HG03060 (cell line): ENCODE measurements around the gene TATDN2.

ENCODE experiments used
- ATAC-seq: cut with Tn5 transposase; IDR thresholded peaks from one replicate; pipeline ENCODE4 v1.9.1; 2021; ENCODE audit warnings: low read depth, moderate number of reproducible peaks; ENCODE audit not compliant: unreplicated experiment

The TATDN2 gene

GRCh38 chr3:10234526-10235230 is 13.6 kb upstream of the TATDN2 start:
- ATAC-seq: no peak

- ATAC-seq: no peak
These were observed 12.7 kb upstream of the TATDN2 start for GRCh38 chr3:10235551-10235950.

GRCh38 chr3:10238345-10239183 is 9.7 kb upstream of the TATDN2 start:
- ATAC-seq: no peak

GRCh38 chr3:10240799-10241198 is 7.5 kb upstream of the TATDN2 start:
- no peak for ATAC-seq

- no peak for ATAC-seq
These were observed 5.8 kb upstream of the TATDN2 start for GRCh38 chr3:10242182-10243065.

- ATAC-seq: no peak
These were observed 4.2 kb upstream of the TATDN2 start for GRCh38 chr3:10244009-10244408.

- ATAC-seq: no peak
These were observed 3.1 kb upstream of the TATDN2 start for GRCh38 chr3:10245081-10245712.

GRCh38 chr3:10247679-10248183 is 528 bp upstream of the TATDN2 start:
- no peak for ATAC-seq

GRCh38 chr3:10248984-10249748 is 907 bp downstream of the TATDN2 start:
- ATAC-seq: no peak

- ATAC-seq: no peak
These were observed 1.6 kb downstream of the TATDN2 start for GRCh38 chr3:10249833-10250232.

GRCh38 chr3:10251006-10251405 is 2.7 kb downstream of the TATDN2 start:
- ATAC-seq: no peak

- no peak for ATAC-seq
These were observed 5.5 kb downstream of the TATDN2 start for GRCh38 chr3:10253731-10254130.

GRCh38 chr3:10255835-10256234 is 7.6 kb downstream of the TATDN2 start:
- ATAC-seq: no peak

- ATAC-seq: no peak
These were observed 10.8 kb downstream of the TATDN2 start for GRCh38 chr3:10259036-10259435.

GRCh38 chr3:10259798-10260197 is 11.5 kb downstream of the TATDN2 start:
- no peak for ATAC-seq

GRCh38 chr3:10260211-10260701 is 12.0 kb downstream of the TATDN2 start:
- no peak for ATAC-seq

GRCh38 chr3:10262027-10262426 is 13.8 kb downstream of the TATDN2 start:
- no peak for ATAC-seq

- no peak for ATAC-seq
These were observed 15.5 kb downstream of the TATDN2 start for GRCh38 chr3:10263646-10264363.

- no peak for ATAC-seq
These were observed 17.6 kb downstream of the TATDN2 start for GRCh38 chr3:10265833-10266232.
